EL (cell line): Measurements from ENCODE around the gene TTL.
"Not testable (repeated sequence)": the region's sequence is repeated elsewhere in the genome, so short reads cannot be mapped to it uniquely, and the experiment has no call there.

ENCODE experiments used
- DNase-seq: peaks from one replicate; pipeline ENCODE4 v3.0.0-alpha.2; 2016

TTL gene

GRCh38 chr2:112476434-112476833 is 5.5 kb upstream of the TTL start:
- no peak for DNase-seq

- no peak for DNase-seq
Observed at GRCh38 chr2:112480530-112481049, 1.4 kb upstream of the TTL start.

- peak; percentile 82 for DNase-seq
Observed at GRCh38 chr2:112481050-112481527, 867 bp upstream of the TTL start.

- peak; percentile 59 for DNase-seq
Observed at GRCh38 chr2:112482309-112483041, 519 bp downstream of the TTL start.

- peak; percentile 81 for DNase-seq
Observed at GRCh38 chr2:112483042-112483473, 1.1 kb downstream of the TTL start.

GRCh38 chr2:112483831-112484230 is 1.9 kb downstream of the TTL start:
- no peak for DNase-seq

- no peak for DNase-seq
Observed at GRCh38 chr2:112485849-112486248, 3.9 kb downstream of the TTL start.

- no peak for DNase-seq
Observed at GRCh38 chr2:112486895-112487294, 4.9 kb downstream of the TTL start.

- no peak for DNase-seq
Observed at GRCh38 chr2:112487444-112487961, 5.5 kb downstream of the TTL start.

- DNase-seq = no peak
Observed at GRCh38 chr2:112488201-112488600, 6.2 kb downstream of the TTL start.

GRCh38 chr2:112491946-112492345 is 10.0 kb downstream of the TTL start:
- no peak for DNase-seq

GRCh38 chr2:112493048-112493447 is 11.1 kb downstream of the TTL start:
- DNase-seq = peak; percentile 20

GRCh38 chr2:112493858-112494648 is 12.1 kb downstream of the TTL start:
- peak; percentile 75 for DNase-seq

- no peak for DNase-seq
Observed at GRCh38 chr2:112494828-112495227, 12.9 kb downstream of the TTL start.

- DNase-seq = not testable (repeated sequence)
Observed at GRCh38 chr2:112495878-112496277, 13.9 kb downstream of the TTL start.

- DNase-seq = peak; percentile 25
Observed at GRCh38 chr2:112500850-112501484, 19.0 kb downstream of the TTL start.

- not testable (repeated sequence) for DNase-seq
Observed at GRCh38 chr2:112509239-112509998, 27.5 kb downstream of the TTL start.

- no peak for DNase-seq
Observed at GRCh38 chr2:112516801-112517200, 34.8 kb downstream of the TTL start.

- no peak for DNase-seq
Observed at GRCh38 chr2:112518807-112519206, 36.9 kb downstream of the TTL start.

GRCh38 chr2:112519506-112519905 is 37.5 kb downstream of the TTL start:
- DNase-seq = no peak

- DNase-seq = no peak
Observed at GRCh38 chr2:112520234-112520783, 38.4 kb downstream of the TTL start.

GRCh38 chr2:112523291-112523777 is 41.4 kb downstream of the TTL start:
- no peak for DNase-seq
